K562 (cell line): Measurements from ENCODE around the gene RIOK3.

Source experiments
- CBX8 ChIP-seq: fragments of 200-600 bp; sonication (generic); IDR thresholded peaks from 2 replicates; pipeline ENCODE4 v1.6.1; 2012; ENCODE audit warnings: borderline replicate concordance, mixed run types, low read depth, mild to moderate bottlenecking, moderate library complexity, mixed read lengths, low read length, control low read depth, inconsistent platforms; ENCODE audit not compliant: poor library complexity, severe bottlenecking; ENCODE audit errors: extremely low read depth
- CXXC5 ChIP-seq: fragments of 250-450 bp; sonication (Bioruptor Pico); IDR thresholded peaks from 2 replicates; pipeline ENCODE4 v1.8.0; 2022; ENCODE audit warnings: inconsistent platforms, mild to moderate bottlenecking, moderate library complexity
- FOXO4 ChIP-seq: fragments of 450-650 bp; formaldehyde crosslinking; IDR thresholded peaks from 2 replicates; pipeline ENCODE4 v1.4.0; 2020; ENCODE audit warnings: mild to moderate bottlenecking, moderate library complexity
- KLF1 ChIP-seq: fragments of 450-650 bp; IDR thresholded peaks from 2 replicates; pipeline ENCODE4 v1.6.1; 2016; ENCODE audit warnings: missing genetic modification characterization, missing compliant biosample characterization
- MLX ChIP-seq, 2 experiments: fragments of 450-650 bp in 1 of 2; sonication (generic) in 1 of 2; formaldehyde crosslinking; conservative IDR thresholded peaks; 2 replicates each; pipeline versions ENCODE4 v1.4.0 to v1.8.1; 2020 to 2022; ENCODE audit warnings: mild to moderate bottlenecking in 1 of 2, missing genetic modification reagents in 1 of 2
- MXI1 ChIP-seq: IDR thresholded peaks from 2 replicates; pipeline ENCODE4 v1.6.1; 2011; ENCODE audit warnings: low read depth, mild to moderate bottlenecking, improper control_type of control experiment, low read length
- POLR2A ChIP-seq: fragments of 450-650 bp; conservative IDR thresholded peaks from 2 replicates; pipeline ENCODE4 v1.6.1; 2016
- RERE ChIP-seq: sonication (generic); formaldehyde crosslinking; IDR thresholded peaks from 2 replicates; pipeline ENCODE4 v1.8.0; 2023; ENCODE audit warnings: missing genetic modification reagents, mild to moderate bottlenecking, borderline replicate concordance
- TF ChIP-seq, protein P1 (sequence below): fragments of 250-450 bp; sonication (Bioruptor Pico); IDR thresholded peaks from 2 replicates; pipeline ENCODE4 v1.5.0; 2020; ENCODE audit warnings: mild to moderate bottlenecking
- TF ChIP-seq, protein P2 (sequence below): sonication (generic); formaldehyde crosslinking; IDR thresholded peaks from 2 replicates; pipeline ENCODE4 v1.8.1; 2022; ENCODE audit warnings: missing genetic modification reagents

GRCh38 chr18:23456835-23457234, 3.7 kb downstream of the RIOK3 start:
- no peak for TF ChIP-seq CBX8
- TF ChIP-seq CXXC5 (CRISPR knock-in tag), result no peak
- no peak for TF ChIP-seq RERE (CRISPR knock-in tag)
- TF ChIP-seq MLX (CRISPR knock-in tag; conservative IDR thresholded peaks at IDR 0.05), result no peak
- TF ChIP-seq, protein P1, sequence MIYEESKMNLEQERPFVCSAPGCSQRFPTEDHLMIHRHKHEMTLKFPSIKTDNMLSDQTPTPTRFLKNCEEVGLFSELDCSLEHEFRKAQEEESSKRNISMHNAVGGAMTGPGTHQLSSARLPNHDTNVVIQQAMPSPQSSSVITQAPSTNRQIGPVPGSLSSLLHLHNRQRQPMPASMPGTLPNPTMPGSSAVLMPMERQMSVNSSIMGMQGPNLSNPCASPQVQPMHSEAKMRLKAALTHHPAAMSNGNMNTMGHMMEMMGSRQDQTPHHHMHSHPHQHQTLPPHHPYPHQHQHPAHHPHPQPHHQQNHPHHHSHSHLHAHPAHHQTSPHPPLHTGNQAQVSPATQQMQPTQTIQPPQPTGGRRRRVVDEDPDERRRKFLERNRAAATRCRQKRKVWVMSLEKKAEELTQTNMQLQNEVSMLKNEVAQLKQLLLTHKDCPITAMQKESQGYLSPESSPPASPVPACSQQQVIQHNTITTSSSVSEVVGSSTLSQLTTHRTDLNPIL, result no peak
- TF ChIP-seq POLR2A, result no peak
- TF ChIP-seq MXI1, result no peak
- no peak for TF ChIP-seq FOXO4 (CRISPR knock-in tag)
- no peak for TF ChIP-seq KLF1 (tag)
- TF ChIP-seq, protein P2, sequence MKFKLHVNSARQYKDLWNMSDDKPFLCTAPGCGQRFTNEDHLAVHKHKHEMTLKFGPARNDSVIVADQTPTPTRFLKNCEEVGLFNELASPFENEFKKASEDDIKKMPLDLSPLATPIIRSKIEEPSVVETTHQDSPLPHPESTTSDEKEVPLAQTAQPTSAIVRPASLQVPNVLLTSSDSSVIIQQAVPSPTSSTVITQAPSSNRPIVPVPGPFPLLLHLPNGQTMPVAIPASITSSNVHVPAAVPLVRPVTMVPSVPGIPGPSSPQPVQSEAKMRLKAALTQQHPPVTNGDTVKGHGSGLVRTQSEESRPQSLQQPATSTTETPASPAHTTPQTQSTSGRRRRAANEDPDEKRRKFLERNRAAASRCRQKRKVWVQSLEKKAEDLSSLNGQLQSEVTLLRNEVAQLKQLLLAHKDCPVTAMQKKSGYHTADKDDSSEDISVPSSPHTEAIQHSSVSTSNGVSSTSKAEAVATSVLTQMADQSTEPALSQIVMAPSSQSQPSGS (CRISPR knock-in tag), result no peak
